Transverse colon (tissue), 4 donors: ENCODE measurements around the gene TRHDE.

Source experiments
- POLR2A ChIP-seq: fragments of 450-650 bp; IDR thresholded peaks from one replicate; pipeline ENCODE4 v1.6.1; 2016; ENCODE audit warnings: antibody characterized with exemption, mild to moderate bottlenecking, moderate library complexity
- POLR2AphosphoS5 ChIP-seq, 3 donors: sonication (generic); formaldehyde crosslinking; IDR thresholded peaks; one replicate each; pipeline ENCODE4 v1.6.1; 2016; ENCODE audit warnings: antibody characterized with exemption in 3 of 3
- TF ChIP-seq, protein P1 (sequence below), 5 experiments: fragments of 200-600 bp in 3 of 5; fragments of 450-650 bp in 2 of 5; sonication (generic) in 3 of 5; IDR thresholded peaks; 1 replicate in 2 of 5; 2 replicates in 3 of 5; pipeline ENCODE4 v1.5.1; 2016 to 2017; ENCODE audit warnings: antibody characterized with exemption in 5 of 5, inconsistent platforms in 3 of 5, mild to moderate bottlenecking in 2 of 5, moderate library complexity in 1 of 5

DNA sequence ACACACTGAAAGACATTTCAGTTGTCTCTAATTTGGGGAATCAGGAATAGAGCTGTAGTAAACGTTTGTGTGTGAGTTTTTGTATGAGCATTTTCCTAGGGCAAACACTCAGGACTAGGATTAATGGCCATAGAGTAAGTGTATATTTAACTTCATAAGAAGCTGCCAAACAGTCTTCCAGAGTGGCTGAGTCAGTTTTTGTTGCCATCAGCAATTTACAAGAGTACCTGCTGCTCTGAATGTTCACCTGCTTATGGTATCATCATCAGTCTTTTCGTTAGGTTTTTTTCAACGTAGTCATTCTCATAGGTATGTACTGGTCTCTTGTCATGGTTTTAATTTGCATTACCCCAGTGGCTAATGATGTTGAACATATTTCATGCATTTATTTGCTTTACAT, 30.6 kb upstream of the TRHDE start:
- TF ChIP-seq, protein P1, sequence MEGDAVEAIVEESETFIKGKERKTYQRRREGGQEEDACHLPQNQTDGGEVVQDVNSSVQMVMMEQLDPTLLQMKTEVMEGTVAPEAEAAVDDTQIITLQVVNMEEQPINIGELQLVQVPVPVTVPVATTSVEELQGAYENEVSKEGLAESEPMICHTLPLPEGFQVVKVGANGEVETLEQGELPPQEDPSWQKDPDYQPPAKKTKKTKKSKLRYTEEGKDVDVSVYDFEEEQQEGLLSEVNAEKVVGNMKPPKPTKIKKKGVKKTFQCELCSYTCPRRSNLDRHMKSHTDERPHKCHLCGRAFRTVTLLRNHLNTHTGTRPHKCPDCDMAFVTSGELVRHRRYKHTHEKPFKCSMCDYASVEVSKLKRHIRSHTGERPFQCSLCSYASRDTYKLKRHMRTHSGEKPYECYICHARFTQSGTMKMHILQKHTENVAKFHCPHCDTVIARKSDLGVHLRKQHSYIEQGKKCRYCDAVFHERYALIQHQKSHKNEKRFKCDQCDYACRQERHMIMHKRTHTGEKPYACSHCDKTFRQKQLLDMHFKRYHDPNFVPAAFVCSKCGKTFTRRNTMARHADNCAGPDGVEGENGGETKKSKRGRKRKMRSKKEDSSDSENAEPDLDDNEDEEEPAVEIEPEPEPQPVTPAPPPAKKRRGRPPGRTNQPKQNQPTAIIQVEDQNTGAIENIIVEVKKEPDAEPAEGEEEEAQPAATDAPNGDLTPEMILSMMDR (IDR thresholded peaks at IDR 0.05) = no peak
- TF ChIP-seq POLR2AphosphoS5 (IDR thresholded peaks at IDR 0.05) (no peak), POLR2A (no peak)
